Natural killer cell treated with Interleukin-12 subunit alpha and Interleukin-12 subunit beta and Interleukin-15 and Interleukin-18, amount 100 ng/mL, for 72 hours (primary cell): ENCODE measurements around the gene RBM5. TPM values are rescaled to one million over a fixed set of nuclear protein-coding genes. Genes with fewer than 3 reads are reported as not detected.
A peak's percentile ranks its signal among the peaks of the same experiment; 100 is the strongest.

Source experiments
- ATAC-seq, 2 donors: fragments of 150-1000 bp; cut with Tn5 transposase in 1 of 2; sonication (Bioruptor Pico), chemical (Tn5 transposase) in 1 of 2; 2 replicates each; pipeline ENCODE4 v1.10.0; 2021
- DNase-seq: peaks from one replicate; pipeline ENCODE4 v3.0.0; 2022; ENCODE audit warnings: low spot score
- H3K27ac Mint-ChIP-seq, 2 donors: 1 replicate in 1 of 2; 2 replicates in 1 of 2; pipeline ENCODE4 v1.8.0; 2022; ENCODE audit warnings: mixed read lengths in 2 of 2, mild to moderate bottlenecking in 1 of 2, moderate library complexity in 1 of 2
- H3K27me3 Mint-ChIP-seq, 2 donors: 1 replicate in 1 of 2; 2 replicates in 1 of 2; pipeline ENCODE4 v1.8.0; 2022; ENCODE audit warnings: mixed read lengths in 2 of 2
- H3K36me3 Mint-ChIP-seq: one replicate; pipeline ENCODE4 v1.8.0; 2022; ENCODE audit warnings: mixed read lengths
- H3K4me1 Mint-ChIP-seq, 2 donors: 1 replicate in 1 of 2; 2 replicates in 1 of 2; pipeline ENCODE4 v1.8.0; 2022; ENCODE audit warnings: low read depth in 2 of 2, mixed read lengths in 2 of 2, mild to moderate bottlenecking in 1 of 2
- H3K4me3 Mint-ChIP-seq: one replicate; pipeline ENCODE4 v1.8.0; 2022; ENCODE audit warnings: mixed read lengths
- H3K9me3 Mint-ChIP-seq: 2 replicates; pipeline ENCODE4 v1.8.0; 2022; ENCODE audit warnings: mixed read lengths
- total RNA-seq, 2 donors: library from RNA; stranded (reverse); gene quantifications; one replicate each; pipeline ENCODE4 v1.2.3, GENCODE V29; 2022

Gene RBM5
- total RNA-seq, 2 donors from 2014 or later = 198 to 270 TPM

DNA sequence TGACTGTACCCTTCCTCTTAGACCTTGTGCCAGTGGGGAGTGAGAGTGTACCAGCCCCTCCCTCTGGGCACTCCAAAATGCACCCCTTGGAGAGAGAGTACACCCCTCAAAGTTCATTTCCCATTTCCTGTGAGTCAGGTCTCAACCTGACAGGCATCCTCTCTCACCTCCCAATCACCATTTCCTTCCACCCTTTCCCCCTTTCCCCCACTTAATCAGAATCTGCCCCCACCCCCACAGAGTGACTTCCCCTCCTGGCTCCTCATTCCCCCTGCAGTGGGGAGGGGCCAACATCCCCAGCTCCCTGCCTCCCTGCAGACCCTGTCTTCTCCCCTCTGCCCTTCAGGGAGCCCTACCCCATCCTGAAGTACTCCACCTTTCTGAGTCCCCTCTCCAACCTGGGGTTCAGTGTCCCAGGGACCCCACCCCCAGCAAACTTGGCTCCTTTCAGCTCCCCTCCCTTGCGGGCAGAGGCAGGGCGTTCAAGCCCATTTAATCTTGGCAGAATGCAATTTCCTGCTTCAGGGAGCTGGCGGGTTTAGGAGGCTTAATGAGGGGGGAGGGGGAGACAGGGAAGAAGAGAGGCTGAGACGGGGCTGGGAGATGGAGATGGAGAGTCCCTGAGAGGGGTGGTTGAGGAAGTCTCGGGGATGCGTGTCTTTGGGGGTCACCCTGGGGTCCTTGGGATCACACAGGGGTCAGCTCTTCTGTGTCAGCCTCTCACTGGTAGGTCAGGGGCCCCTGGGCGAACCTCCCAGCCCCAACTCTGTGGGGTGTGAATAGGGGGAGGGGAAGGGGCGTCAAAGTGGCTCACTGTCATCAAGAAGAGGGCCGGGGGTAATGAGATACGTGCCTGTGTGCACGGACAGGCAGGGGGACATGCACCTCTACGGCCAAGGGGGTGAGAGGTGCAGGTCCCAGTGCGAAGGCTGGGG is 49.8 kb downstream of the RBM5 start:
- Mint-ChIP-seq H3K27ac (no peak overlapping the region), H3K4me1 (peaks cover 0 to 9% of the 10 kb centered on the region in 2 donors), H3K36me3 (no peaks in the 10 kb centered on the region), H3K4me3 (no peak overlapping the region), H3K9me3 (no peaks in the 10 kb centered on the region), H3K27me3 (peaks cover 0 to 3% of the 10 kb centered on the region in 2 donors)
- ATAC-seq (no peak), DNase-seq (no peak)

DNA sequence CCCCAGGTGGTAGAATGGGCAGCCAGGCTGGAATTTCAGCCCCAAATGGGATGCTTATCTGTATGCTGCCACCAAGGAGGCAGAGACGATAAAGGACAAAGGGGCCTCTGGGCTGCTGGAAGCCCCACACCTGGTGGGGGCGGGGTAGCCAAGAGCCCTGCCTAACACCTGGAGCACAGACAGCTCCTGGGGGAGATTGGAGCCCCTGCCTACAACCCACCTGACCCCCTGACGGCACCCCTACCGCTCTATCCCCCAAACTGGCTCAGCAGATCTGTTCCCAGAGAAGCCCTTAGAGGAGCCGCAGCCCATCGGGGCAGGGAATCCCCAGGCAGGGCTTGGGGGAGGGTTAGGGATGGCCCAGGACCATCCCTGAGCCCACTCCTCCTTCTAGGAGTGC is 50.6 kb downstream of the RBM5 start:
- Mint-ChIP-seq H3K4me3 (no peak overlapping the region), H3K4me1 (peaks cover 0 to 9% of the 10 kb centered on the region in 2 donors), H3K9me3 (no peaks in the 10 kb centered on the region), H3K27me3 (peaks cover 0 to 3% of the 10 kb centered on the region in 2 donors), H3K27ac (no peak overlapping the region), H3K36me3 (no peaks in the 10 kb centered on the region)
- DNase-seq = no peak
- no peak for ATAC-seq

DNA sequence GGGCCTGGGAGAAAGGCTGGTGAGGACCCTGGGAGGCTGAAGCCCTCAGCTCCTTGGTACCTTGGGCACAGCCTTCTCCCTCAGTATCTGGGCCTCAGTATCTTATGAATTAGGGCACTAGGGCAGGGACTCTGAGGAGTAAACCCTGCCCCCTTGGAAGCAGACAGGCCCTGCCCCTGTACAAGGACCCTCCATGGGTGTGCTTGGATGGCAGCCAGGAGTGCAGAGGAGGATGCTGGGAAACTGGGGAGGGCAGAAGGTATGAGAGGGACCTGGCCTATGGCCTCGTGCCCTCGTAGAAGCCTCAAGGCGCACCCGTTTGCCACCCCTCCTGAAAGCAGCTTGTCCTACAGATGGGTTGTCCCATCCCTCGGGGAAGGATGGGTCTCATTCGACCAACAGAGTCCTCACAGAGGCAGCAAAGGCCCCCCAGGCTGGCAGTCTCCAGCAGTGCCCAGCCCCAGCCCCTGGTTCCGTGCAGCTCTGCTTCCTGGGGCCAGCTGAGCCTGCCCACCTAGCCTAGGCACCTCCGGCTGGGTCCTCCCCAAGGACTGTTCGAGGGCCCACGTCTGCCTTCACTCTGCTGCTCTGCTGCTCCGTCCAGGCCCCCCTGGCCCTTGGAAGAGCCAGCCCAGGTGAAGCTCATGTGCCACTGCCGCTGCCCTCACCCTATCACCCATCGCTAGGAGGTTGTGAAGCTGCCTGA is 51.2 kb downstream of the RBM5 start:
- DNase-seq (no peak), ATAC-seq (peak in 1 of 2 donors; percentile 7)
- Mint-ChIP-seq H3K4me3 (no peak overlapping the region), H3K27ac (no peak overlapping the region), H3K4me1 (peaks cover 0 to 9% of the 10 kb centered on the region in 2 donors), H3K27me3 (peaks cover 0 to 3% of the 10 kb centered on the region in 2 donors), H3K9me3 (no peaks in the 10 kb centered on the region), H3K36me3 (no peaks in the 10 kb centered on the region)

DNA sequence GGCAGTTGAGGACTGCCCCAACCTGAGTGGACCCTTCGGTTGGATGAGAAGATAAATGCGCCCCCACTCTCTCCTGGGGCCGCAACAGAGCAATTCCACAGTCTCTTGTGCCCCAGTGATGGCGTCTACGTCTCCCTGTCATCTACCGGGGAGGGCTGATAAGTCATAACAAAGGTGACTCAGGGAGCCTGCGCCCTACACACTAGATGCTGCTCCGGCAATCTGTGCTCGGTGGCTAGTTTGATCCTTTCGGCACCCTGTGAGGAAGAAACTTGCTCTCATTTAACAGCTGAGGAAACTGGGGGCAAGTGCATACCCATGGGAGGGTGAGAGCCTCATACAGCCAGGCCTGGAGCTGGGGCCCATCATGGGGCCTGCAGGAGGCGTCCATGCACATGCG is 52.3 kb downstream of the RBM5 start:
- peaks cover 0 to 9% of the 10 kb centered on the region in 2 donors for H3K4me1 Mint-ChIP-seq

DNA sequence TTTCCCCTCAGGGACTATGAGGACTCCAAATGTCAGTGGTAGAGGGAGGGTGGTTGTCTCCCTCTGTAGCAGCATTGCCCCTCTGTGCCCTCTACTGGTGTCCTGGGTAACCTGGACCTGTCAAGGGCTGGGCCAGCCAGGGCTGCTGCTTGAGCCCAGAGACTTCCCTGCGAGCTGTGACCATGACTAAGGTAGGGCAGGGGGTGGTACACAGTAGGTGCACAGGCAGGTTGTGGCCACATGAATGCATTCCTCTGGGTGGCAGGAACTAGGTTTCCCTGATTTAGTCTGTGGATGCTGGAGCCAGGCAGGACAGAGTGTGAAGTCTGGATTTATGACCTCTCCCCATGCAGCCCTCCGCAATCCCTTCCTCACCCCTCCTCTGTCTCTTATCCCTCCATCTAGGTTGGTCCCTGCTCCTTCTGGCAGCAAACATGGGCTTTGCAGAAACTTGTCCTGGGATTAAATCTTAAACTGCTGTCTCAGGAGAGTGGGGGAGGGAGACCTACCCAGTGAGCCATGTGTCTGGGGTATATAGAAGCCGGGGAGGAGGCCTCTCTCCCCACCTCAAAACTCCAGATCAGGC is 57.7 kb downstream of the RBM5 start:
- Mint-ChIP-seq H3K27ac (no peak overlapping the region), H3K36me3 (no peaks in the 10 kb centered on the region), H3K27me3 (peaks cover 0 to 3% of the 10 kb centered on the region in 2 donors), H3K4me1 (no peaks in the 10 kb centered on the region), H3K9me3 (no peaks in the 10 kb centered on the region), H3K4me3 (no peak overlapping the region)
- DNase-seq = no peak
- no peak for ATAC-seq

More for the DNA sequence above, 52.3 kb downstream of the RBM5 start:
- Mint-ChIP-seq H3K27ac (no peak overlapping the region), H3K27me3 (peaks cover 0 to 3% of the 10 kb centered on the region in 2 donors), H3K36me3 (no peaks in the 10 kb centered on the region), H3K9me3 (no peaks in the 10 kb centered on the region), H3K4me3 (no peak overlapping the region)
- ATAC-seq (no peak), DNase-seq (no peak)

DNA sequence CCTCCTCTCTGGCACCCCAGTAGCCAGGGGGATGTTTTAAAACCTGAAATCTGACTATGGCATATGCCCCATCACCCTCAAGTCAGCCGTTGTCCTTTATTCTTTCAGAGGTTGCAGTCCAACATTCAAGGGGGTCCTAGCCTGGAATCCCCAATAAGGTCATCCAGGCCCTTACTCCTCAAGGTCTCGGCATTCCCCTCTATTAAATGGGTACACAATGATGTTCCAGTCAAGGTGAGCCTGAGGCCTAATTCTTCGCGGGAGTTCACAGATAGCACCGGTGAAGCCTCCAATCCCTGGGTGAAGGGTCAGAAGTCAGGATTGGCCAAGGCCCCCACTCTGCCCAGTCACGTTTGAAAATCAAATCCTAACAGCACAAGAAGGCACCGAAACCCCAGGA is 58.3 kb downstream of the RBM5 start:
- no peak for ATAC-seq
- no peaks in the 10 kb centered on the region for H3K9me3 Mint-ChIP-seq
- H3K36me3 Mint-ChIP-seq = no peaks in the 10 kb centered on the region
- H3K4me1 Mint-ChIP-seq = no peaks in the 10 kb centered on the region
- no peak for DNase-seq
- no peak overlapping the region for H3K4me3 Mint-ChIP-seq
- H3K27me3 Mint-ChIP-seq = peaks cover 0 to 3% of the 10 kb centered on the region in 2 donors
- H3K27ac Mint-ChIP-seq = no peak overlapping the region

DNA sequence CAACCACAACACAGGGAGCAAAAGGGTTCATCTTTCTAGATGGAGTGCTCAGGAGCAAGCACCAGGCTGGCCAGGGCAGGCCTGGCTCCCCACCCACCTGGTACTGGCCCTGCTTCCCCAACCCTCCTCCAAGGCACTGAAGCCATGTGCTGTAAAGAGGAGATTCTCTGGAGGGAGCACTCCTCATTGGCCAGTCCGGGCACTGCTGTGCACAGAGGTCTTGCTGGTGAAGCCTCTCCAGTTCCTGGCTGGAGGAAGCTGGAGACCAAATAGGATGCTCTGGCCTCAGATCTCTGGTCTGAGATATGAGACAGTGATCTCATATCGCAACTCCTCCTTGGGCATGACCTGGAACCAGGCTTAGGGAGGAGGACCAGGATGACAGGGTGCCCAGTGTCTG is 58.7 kb downstream of the RBM5 start:
- Mint-ChIP-seq H3K36me3 (no peaks in the 10 kb centered on the region), H3K27me3 (peaks cover 0 to under 1% of the 10 kb centered on the region in 2 donors), H3K4me1 (no peaks in the 10 kb centered on the region), H3K27ac (no peak overlapping the region), H3K4me3 (no peak overlapping the region), H3K9me3 (no peaks in the 10 kb centered on the region)
- DNase-seq (no peak), ATAC-seq (no peak)

DNA sequence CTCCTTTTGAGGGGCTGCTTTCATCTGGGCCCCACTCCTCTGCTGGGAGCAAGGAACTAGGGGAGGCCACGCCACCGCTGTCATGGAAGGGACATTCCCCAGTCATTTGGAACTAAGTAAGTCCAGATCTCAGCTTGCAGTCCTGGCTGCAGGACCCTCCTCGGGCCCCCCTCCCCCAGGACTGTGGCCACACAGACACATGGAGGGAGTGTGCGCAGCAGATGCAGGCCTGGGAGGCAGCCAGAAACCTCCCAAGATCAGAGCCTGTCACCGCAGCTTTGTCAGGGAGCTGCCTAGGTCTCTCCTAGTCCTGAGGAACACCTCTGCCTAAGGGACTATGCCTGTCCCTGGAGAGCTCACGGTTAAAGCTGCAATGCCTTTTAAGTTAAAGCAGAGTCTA is 59.1 kb downstream of the RBM5 start:
- H3K9me3 Mint-ChIP-seq = no peaks in the 10 kb centered on the region
- H3K4me1 Mint-ChIP-seq = no peaks in the 10 kb centered on the region
- DNase-seq (no peak), ATAC-seq (no peak)
- H3K27ac Mint-ChIP-seq = no peak overlapping the region
- H3K36me3 Mint-ChIP-seq = no peaks in the 10 kb centered on the region
- H3K27me3 Mint-ChIP-seq = peaks cover 0 to under 1% of the 10 kb centered on the region in 2 donors
- no peak overlapping the region for H3K4me3 Mint-ChIP-seq

DNA sequence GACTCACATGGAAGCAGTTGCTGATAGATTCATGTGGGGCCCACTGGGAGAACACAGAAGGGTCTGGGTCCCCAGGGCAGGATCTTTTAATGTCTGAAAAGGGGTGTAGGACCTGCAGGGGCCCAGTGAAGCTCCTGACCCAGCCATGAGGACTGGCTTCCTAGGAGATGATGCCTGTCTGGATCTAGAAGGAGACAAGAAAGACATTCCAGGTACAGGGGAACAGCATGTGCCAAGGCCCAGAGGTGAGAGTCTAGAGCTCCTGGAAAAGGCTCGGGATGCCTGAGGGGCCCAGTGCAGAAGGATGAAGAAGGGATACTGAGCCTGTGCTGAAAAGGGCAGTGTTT is 61.7 kb downstream of the RBM5 start:
- no peak overlapping the region for H3K27ac Mint-ChIP-seq
- H3K4me1 Mint-ChIP-seq = peaks cover 6 to 8% of the 10 kb centered on the region in 2 donors
- no peaks in the 10 kb centered on the region for H3K36me3 Mint-ChIP-seq
- H3K27me3 Mint-ChIP-seq = peaks cover 13 to 17% of the 10 kb centered on the region in 2 donors
- no peak for DNase-seq
- H3K9me3 Mint-ChIP-seq = no peaks in the 10 kb centered on the region
- no peak for ATAC-seq
- no peak overlapping the region for H3K4me3 Mint-ChIP-seq

DNA sequence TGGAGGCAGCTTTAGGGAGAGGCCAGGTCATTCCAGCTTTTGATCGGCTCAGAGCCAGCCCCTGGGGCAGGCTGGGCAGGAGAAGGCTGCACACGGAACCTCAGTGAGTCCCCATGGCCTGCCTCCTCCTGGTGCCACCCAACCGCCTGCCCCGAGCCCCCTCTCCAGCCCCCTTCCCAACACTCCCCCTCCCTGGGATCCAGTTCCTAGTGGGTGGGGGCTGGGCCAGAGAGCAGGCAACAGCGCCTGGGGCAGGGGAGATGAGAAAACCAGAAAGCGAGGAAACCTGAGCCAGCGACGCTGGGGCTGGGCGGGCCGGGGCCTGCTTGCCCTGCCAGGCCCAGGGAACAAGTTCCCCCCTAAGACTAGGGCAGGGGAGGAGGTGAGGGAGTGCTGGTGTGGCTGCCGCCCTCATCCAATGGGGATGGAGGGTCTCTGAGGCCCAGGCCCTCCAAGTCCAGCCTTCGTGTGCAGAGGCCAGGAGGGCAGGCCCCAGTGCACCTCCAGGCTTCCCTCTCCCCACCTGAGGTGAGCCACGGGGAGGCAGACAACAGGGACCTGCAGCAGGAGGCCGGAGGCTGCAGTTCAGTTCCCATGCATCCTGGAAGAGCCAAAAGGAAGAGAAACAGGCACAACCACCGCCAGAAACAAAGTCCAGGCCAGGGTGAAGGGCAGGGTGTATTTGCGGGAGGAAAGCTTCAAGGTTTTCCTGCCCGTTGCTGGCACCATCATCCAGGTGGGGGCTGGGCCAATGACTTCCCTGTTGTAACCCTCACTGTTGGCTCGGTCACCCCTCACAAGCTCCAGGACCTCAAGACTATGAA is 62.4 kb downstream of the RBM5 start:
- H3K4me1 Mint-ChIP-seq = peaks cover 6 to 12% of the 10 kb centered on the region in 2 donors
- H3K9me3 Mint-ChIP-seq = no peaks in the 10 kb centered on the region
- H3K27ac Mint-ChIP-seq = no peak overlapping the region
- no peak for DNase-seq
- peaks cover 17 to 21% of the 10 kb centered on the region in 2 donors for H3K27me3 Mint-ChIP-seq
- ATAC-seq = no peak
- H3K36me3 Mint-ChIP-seq = no peaks in the 10 kb centered on the region
- H3K4me3 Mint-ChIP-seq = no peak overlapping the region

DNA sequence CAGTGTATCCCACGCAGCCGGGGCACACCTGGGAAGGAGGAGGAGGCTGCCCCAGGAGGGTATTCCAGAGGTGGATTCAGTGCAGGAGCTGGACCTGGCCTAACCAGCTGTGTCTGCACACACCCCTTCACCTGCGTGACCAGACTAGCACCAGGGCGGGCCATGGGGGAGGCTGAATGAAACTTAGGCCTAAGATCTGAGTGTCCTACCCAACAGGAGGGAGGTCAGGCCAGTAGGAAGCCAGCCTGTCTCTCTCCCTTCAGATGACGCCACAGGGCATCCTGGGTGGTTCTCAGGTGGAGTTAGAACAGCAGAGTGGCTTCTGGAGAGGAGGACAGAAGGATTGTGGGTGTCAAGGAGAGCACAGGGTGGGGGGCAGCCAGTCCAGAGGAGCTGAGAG is 63.0 kb downstream of the RBM5 start:
- Mint-ChIP-seq H3K36me3 (no peaks in the 10 kb centered on the region), H3K4me1 (peaks cover 6 to 12% of the 10 kb centered on the region in 2 donors), H3K4me3 (no peak overlapping the region), H3K27ac (no peak overlapping the region), H3K27me3 (peaks cover 21 to 24% of the 10 kb centered on the region in 2 donors), H3K9me3 (no peaks in the 10 kb centered on the region)
- ATAC-seq (no peak), DNase-seq (no peak)

DNA sequence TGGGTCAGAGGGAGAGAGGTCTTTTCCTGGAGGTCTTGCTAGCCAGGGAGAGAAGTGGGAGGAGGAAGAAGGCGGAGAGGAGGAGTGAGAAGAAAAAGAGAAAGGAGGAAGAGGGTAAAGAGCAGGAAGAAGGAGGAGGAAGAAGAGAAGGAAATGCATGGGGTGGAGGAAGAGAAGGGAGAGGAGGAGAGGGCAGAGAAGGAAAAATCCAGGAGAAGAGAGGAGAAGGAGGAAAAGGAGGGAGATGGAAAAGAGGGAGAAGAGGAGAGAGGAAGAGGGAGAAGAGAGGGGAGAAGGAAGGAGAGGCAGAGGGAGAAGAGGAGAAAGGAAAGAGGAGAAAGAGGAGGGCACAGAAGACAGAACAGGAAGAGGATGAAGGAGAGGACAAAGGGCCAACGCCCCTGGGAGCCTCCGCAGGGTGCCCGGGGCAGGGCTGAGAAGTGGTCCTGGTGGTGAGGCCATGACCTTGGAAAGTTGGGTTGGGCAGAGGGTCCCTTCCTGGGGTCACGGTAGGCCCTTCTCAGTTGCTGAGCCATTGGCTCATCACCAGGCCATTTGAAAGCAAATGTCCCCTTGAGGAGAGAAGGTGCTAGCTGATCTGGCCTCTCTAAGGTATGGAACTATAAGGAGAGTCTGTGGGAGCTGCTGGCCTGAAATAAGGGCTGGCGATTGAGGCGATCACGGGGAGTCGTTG is 65.2 kb downstream of the RBM5 start:
- peaks cover 27 to 31% of the 10 kb centered on the region in 2 donors for H3K27me3 Mint-ChIP-seq
- peak overlapping the region; percentile 84 for H3K4me3 Mint-ChIP-seq
- DNase-seq (no peak), ATAC-seq (no peak)
- H3K9me3 Mint-ChIP-seq = no peaks in the 10 kb centered on the region
- H3K27ac Mint-ChIP-seq = no peak overlapping the region
- peaks cover 6 to 18% of the 10 kb centered on the region in 2 donors for H3K4me1 Mint-ChIP-seq
- H3K36me3 Mint-ChIP-seq = no peaks in the 10 kb centered on the region

DNA sequence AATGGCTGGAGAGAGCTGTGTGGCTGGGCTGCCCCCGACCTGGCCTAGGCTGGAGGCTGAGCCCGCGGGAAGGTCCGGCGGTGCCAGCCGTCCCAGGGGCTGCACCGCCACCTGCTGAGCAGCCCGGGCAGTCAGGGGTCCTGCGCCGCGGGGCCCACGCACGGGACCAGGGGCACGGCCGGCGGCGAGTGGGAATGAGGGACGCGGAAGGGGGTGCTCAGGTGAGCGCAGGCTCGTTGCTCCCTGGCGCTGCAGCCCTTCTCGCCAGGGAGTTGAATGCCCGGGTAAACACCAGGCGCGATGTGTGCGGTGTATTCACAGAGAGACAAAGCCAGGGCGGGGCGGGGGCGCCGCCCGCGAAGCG is 65.7 kb downstream of the RBM5 start:
- H3K27me3 Mint-ChIP-seq = peaks cover 28 to 31% of the 10 kb centered on the region in 2 donors
- H3K36me3 Mint-ChIP-seq = no peaks in the 10 kb centered on the region
- no peak overlapping the region for H3K27ac Mint-ChIP-seq
- peak; percentile 11 to 18 for ATAC-seq
- peak overlapping the region; percentile 84 for H3K4me3 Mint-ChIP-seq
- DNase-seq = no peak
- peaks cover 6 to 20% of the 10 kb centered on the region in 2 donors for H3K4me1 Mint-ChIP-seq
- no peaks in the 10 kb centered on the region for H3K9me3 Mint-ChIP-seq
